Measurements from ENCODE around the gene OBSCN. TPM values are rescaled to one million over a fixed set of nuclear protein-coding genes. Genes with fewer than 3 reads are reported as not detected.

Gene OBSCN
- total RNA-seq, 1 donor from 2014 or later: 39.4 TPM

DNA sequence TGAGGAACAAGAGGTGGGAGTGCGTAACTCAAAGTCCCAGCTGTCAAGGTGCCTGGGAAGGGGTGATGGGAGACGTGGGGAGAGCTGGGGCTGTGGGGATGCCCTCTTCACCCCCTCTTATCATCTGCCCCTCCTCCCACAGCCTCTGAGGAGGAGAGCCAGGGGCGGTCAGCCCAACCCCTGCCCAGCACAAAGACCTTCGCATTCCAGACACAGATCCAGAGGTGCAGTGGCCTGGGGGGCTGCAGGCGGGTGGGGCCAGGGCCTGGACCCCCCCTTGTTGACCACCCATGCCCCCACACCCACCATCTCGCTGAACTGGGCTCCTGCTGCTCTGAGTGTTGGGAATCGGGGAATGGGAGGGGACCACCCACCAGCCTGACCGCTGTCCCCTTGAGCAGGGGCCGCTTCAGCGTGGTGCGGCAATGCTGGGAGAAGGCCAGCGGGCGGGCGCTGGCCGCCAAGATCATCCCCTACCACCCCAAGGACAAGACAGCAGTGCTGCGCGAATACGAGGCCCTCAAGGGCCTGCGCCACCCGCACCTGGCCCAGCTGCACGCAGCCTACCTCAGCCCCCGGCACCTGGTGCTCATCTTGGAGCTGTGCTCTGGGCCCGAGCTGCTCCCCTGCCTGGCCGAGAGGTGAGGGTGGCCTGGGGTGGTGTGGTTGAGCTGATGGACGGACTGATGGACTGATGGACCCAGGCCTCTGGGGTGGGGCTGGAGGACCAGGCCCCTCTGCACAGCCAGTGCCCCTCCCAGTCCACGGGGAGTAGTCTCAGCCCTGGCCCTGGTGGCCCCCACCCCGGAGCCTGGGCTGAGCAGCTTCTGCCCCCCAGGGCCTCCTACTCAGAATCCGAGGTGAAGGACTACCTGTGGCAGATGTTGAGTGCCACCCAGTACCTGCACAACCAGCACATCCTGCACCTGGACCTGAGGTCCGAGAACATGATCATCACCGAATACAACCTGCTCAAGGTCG is 169.1 kb downstream of the OBSCN start:
- DNase-seq: peak; percentile 63
- intact Hi-C loops (cut with DNase I): no loop called here
- TF ChIP-seq, protein P1, sequence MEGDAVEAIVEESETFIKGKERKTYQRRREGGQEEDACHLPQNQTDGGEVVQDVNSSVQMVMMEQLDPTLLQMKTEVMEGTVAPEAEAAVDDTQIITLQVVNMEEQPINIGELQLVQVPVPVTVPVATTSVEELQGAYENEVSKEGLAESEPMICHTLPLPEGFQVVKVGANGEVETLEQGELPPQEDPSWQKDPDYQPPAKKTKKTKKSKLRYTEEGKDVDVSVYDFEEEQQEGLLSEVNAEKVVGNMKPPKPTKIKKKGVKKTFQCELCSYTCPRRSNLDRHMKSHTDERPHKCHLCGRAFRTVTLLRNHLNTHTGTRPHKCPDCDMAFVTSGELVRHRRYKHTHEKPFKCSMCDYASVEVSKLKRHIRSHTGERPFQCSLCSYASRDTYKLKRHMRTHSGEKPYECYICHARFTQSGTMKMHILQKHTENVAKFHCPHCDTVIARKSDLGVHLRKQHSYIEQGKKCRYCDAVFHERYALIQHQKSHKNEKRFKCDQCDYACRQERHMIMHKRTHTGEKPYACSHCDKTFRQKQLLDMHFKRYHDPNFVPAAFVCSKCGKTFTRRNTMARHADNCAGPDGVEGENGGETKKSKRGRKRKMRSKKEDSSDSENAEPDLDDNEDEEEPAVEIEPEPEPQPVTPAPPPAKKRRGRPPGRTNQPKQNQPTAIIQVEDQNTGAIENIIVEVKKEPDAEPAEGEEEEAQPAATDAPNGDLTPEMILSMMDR (IDR thresholded peaks at IDR 0.05): no peak

DNA sequence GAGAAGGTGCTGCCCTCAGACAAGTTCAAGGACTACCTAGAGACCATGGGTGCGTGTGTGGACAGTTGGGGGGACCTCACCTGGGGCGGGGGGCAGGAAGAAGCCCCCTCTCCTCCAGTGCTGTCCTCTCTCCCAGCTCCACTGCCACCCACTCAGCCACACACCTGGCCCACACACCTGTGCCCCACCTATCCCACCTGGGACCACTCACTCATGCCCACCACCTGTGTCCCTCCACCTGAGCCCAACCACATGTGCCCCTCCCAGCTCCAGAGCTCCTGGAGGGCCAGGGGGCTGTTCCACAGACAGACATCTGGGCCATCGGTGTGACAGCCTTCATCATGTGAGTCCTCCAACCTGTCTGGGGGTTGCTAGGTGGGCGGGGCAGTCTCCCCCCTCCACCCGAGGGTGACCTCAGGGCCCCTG is 169.8 kb downstream of the OBSCN start:
- Histone ChIP-seq H3K4me1 (no peaks in the 10 kb centered on the region), H3K27ac (no peak overlapping the region), H3K9me3 (no peaks in the 10 kb centered on the region), H3K27me3 (no peaks in the 10 kb centered on the region), H3K4me3 (peak overlapping the region; percentile 56), H3K36me3 (no peaks in the 10 kb centered on the region)
- no peak for ATAC-seq
- intact Hi-C loops (cut with DNase I): no loop called here
- TF ChIP-seq, protein P1 (IDR thresholded peaks at IDR 0.05): no peak
- no peak for DNase-seq

More for the DNA sequence above, 169.1 kb downstream of the OBSCN start:
- Histone ChIP-seq H3K27me3 (no peaks in the 10 kb centered on the region), H3K4me3 (no peak overlapping the region), H3K9me3 (no peaks in the 10 kb centered on the region), H3K4me1 (no peaks in the 10 kb centered on the region), H3K36me3 (no peaks in the 10 kb centered on the region), H3K27ac (no peak overlapping the region)
- no peak for ATAC-seq

DNA sequence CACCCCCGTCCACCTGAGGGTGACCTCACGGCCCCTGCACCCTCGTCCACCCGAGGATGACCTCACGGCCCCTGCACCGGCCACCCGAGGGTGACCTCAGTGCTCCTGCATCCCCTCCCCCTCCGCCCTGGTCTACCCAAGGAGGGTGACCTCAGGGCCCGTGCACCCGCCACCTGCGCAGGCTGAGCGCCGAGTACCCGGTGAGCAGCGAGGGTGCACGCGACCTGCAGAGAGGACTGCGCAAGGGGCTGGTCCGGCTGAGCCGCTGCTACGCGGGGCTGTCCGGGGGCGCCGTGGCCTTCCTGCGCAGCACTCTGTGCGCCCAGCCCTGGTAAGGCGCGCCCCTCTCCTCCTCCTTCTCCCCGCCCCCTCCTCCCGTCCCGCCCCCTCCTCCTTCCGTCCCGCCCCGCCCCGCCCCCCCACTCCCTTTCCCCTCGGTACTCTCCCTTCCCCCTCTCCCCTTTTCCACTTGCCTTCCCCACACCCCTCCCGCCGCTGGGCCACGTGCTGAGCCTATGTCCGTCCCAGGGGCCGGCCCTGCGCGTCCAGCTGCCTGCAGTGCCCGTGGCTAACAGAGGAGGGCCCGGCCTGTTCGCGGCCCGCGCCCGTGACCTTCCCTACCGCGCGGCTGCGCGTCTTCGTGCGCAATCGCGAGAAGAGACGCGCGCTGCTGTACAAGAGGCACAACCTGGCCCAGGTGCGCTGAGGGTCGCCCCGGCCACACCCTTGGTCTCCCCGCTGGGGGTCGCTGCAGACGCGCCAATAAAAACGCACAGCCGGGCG is 170.4 kb downstream of the OBSCN start:
- ATAC-seq: peak; percentile 86
- DNase-seq: peak; percentile 91

GRCh38 chr1:228378873-228379460 is 171.1 kb downstream of the OBSCN start:
- ATAC-seq: peak; percentile 40

More for the DNA sequence above, 170.4 kb downstream of the OBSCN start:
- H3K27ac ChIP-seq: peak overlapping the region; percentile 11
- peak overlapping the region; percentile 56 for H3K4me3 ChIP-seq
- H3K4me1 ChIP-seq: no peaks in the 10 kb centered on the region
- H3K9me3 ChIP-seq: no peaks in the 10 kb centered on the region
- intact Hi-C loops (cut with DNase I): no loop called here
- no peaks in the 10 kb centered on the region for H3K27me3 ChIP-seq
- TF ChIP-seq, protein P1 (IDR thresholded peaks at IDR 0.05): peak; percentile 56
- H3K36me3 ChIP-seq: no peaks in the 10 kb centered on the region

DNA sequence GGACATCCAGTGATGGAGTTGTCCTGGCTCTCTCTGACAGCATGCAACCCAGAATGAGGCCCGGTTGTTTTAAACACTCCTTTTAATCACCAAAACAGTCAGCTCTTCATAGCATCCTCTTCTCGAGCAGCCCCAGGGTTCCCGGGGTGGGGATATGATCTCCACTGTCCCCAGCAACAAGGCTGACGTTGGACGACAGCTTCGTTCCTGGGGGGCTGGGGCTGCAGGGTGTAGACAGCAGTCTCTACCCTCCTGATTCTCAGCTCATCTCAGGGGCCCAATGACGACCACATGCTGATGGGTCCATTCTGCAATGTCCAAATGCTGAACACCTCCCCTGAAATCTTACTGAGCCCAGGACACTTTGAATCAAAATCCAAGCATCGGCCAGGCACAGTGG is 171.8 kb downstream of the OBSCN start:
- TF ChIP-seq, protein P1 (IDR thresholded peaks at IDR 0.05): no peak
- Histone ChIP-seq H3K27ac (no peak overlapping the region), H3K9me3 (no peaks in the 10 kb centered on the region), H3K4me3 (no peak overlapping the region), H3K36me3 (no peaks in the 10 kb centered on the region), H3K4me1 (no peaks in the 10 kb centered on the region), H3K27me3 (no peaks in the 10 kb centered on the region)
- DNase-seq: peak; percentile 46
- no peak for ATAC-seq
- intact Hi-C loops (cut with DNase I): no loop called here

More at GRCh38 chr1:228378873-228379460, 171.1 kb downstream of the OBSCN start:
- intact Hi-C loops (cut with DNase I): no loop called here
- H3K27ac ChIP-seq: peak overlapping the region; percentile 11
- H3K36me3 ChIP-seq: no peaks in the 10 kb centered on the region
- H3K9me3 ChIP-seq: no peaks in the 10 kb centered on the region
- peak; percentile 73 for DNase-seq
- H3K4me3 ChIP-seq: peak overlapping the region; percentile 56
- H3K27me3 ChIP-seq: no peaks in the 10 kb centered on the region
- H3K4me1 ChIP-seq: no peaks in the 10 kb centered on the region
- TF ChIP-seq, protein P1 (IDR thresholded peaks at IDR 0.05): peak; percentile 6
